ENCODE results near the gene BCL11A. TPM values are rescaled to one million over a fixed set of nuclear protein-coding genes. Genes with fewer than 3 reads are reported as not detected.

Gene BCL11A
- total and polyA plus RNA-seq, 2 experiments from 2014 or later = 57.5 to 77.6 TPM

- DNase-seq (ENCODE audit: low spot score) (peak; percentile 68), ATAC-seq (peak; percentile 4)
- H3F3A ChIP-seq (replicated peaks; ENCODE audit: low read depth) = no peaks in the 10 kb centered on the region
- peak overlapping the region; percentile 89 for H3K4me3 ChIP-seq
- peaks cover 93% of the 10 kb centered on the region for H3K79me2 ChIP-seq (replicated peaks; ENCODE audit: insufficient read depth)
- peak; percentile 29; the same call in 1 of the 2 replicates for TF ChIP-seq POLR2AphosphoS5 (IDR thresholded peaks at IDR 0.05; ENCODE audit: low read depth)
- TF ChIP-seq NANOG (IDR thresholded peaks at IDR 0.05; ENCODE audit: borderline replicate concordance) = no peak
- peaks cover 9% of the 10 kb centered on the region; the same call in 1 of the 2 replicates for H3K36me3 ChIP-seq (ENCODE audit: insufficient read depth)
- peaks cover 32% of the 10 kb centered on the region for H3K4me1 ChIP-seq (ENCODE audit: insufficient read depth)
- Mint-ChIP-seq H3K27ac (peak overlapping the region; percentile 97), H3K9me3 (no peaks in the 10 kb centered on the region; the same call in 2 of the 3 replicates), H3K36me3 (ENCODE audit: low read depth) (peaks cover 40% of the 10 kb centered on the region), H3K4me3 (peak overlapping the region; percentile 97), H3K4me1 (peaks cover 50% of the 10 kb centered on the region), H3K27me3 (ENCODE audit: insufficient read depth, low read depth, poor library complexity) (peaks cover 4% of the 10 kb centered on the region)
- H3K9me2 ChIP-seq (ENCODE audit: insufficient read depth) = no peaks in the 10 kb centered on the region
- H4K20me1 ChIP-seq (replicated peaks; ENCODE audit: insufficient read depth) = peaks cover 12% of the 10 kb centered on the region
- peak overlapping the region; percentile 82 for H3K27ac ChIP-seq (ENCODE audit: low read depth)
- no peaks in the 10 kb centered on the region for H3K27me3 ChIP-seq (ENCODE audit: insufficient read depth)
- H2AFZ ChIP-seq = no peak overlapping the region
- H3K4me2 ChIP-seq = peak overlapping the region; percentile 85
These were observed 4.6 kb downstream of the BCL11A start for GRCh38 chr2:60548845-60549237.

- no peak overlapping the region for H2AFZ ChIP-seq
- peak overlapping the region; percentile 82 for H3K27ac ChIP-seq (ENCODE audit: low read depth)
- no peaks in the 10 kb centered on the region for H3F3A ChIP-seq (replicated peaks; ENCODE audit: low read depth)
- peaks cover 12% of the 10 kb centered on the region for H4K20me1 ChIP-seq (replicated peaks; ENCODE audit: insufficient read depth)
- Mint-ChIP-seq H3K27me3 (ENCODE audit: insufficient read depth, low read depth, poor library complexity) (peaks cover 1% of the 10 kb centered on the region), H3K9me3 (no peaks in the 10 kb centered on the region; the same call in 2 of the 3 replicates), H3K4me1 (peaks cover 55% of the 10 kb centered on the region), H3K4me3 (peak overlapping the region; percentile 97), H3K36me3 (ENCODE audit: low read depth) (peaks cover 42% of the 10 kb centered on the region), H3K27ac (peak overlapping the region; percentile 69; the same call in 1 of the 2 replicates)
- peak overlapping the region; percentile 85 for H3K4me2 ChIP-seq
- H3K36me3 ChIP-seq (ENCODE audit: insufficient read depth) = peaks cover 11% of the 10 kb centered on the region; the same call in 1 of the 2 replicates
- H3K9me2 ChIP-seq (ENCODE audit: insufficient read depth) = no peaks in the 10 kb centered on the region
- DNase-seq (ENCODE audit: low spot score) (no peak), ATAC-seq (no peak)
- no peak for TF ChIP-seq STAT1 (IDR thresholded peaks at IDR 0.05; ENCODE audit: unreplicated experiment)
- no peak for TF ChIP-seq NANOG (IDR thresholded peaks at IDR 0.05; ENCODE audit: borderline replicate concordance)
- no peak for TF ChIP-seq ZNF462 (CRISPR knock-in tag; IDR thresholded peaks at IDR 0.05)
- no peak for TF ChIP-seq ZNF114 (CRISPR knock-in tag; IDR thresholded peaks at IDR 0.05)
- TF ChIP-seq, protein P1, sequence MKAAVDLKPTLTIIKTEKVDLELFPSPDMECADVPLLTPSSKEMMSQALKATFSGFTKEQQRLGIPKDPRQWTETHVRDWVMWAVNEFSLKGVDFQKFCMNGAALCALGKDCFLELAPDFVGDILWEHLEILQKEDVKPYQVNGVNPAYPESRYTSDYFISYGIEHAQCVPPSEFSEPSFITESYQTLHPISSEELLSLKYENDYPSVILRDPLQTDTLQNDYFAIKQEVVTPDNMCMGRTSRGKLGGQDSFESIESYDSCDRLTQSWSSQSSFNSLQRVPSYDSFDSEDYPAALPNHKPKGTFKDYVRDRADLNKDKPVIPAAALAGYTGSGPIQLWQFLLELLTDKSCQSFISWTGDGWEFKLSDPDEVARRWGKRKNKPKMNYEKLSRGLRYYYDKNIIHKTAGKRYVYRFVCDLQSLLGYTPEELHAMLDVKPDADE (IDR thresholded peaks at IDR 0.05) = no peak
- no peak for TF ChIP-seq EZH2phosphoT487 (IDR thresholded peaks at IDR 0.05; ENCODE audit: unreplicated experiment)
- H3K79me2 ChIP-seq (replicated peaks; ENCODE audit: insufficient read depth) = peaks cover 97% of the 10 kb centered on the region
- H3K4me1 ChIP-seq (ENCODE audit: insufficient read depth) = peaks cover 37% of the 10 kb centered on the region
- H3K4me3 ChIP-seq = peak overlapping the region; percentile 89
- H3K27me3 ChIP-seq (ENCODE audit: insufficient read depth) = no peaks in the 10 kb centered on the region
These were observed 5.1 kb downstream of the BCL11A start for GRCh38 chr2:60548311-60548710.

All from GM23338 (cell line).